Activated T-cell treated with anti-CD3 and anti-CD28 coated beads for 4 hours (primary cell): Measurements from ENCODE around the gene GDI2.
"Not testable (repeated sequence)": the region's sequence is repeated elsewhere in the genome, so short reads cannot be mapped to it uniquely, and the experiment has no call there.

Experiments used
- DNase-seq: peaks from one replicate; pipeline ENCODE4 v3.0.0-alpha.2; 2020

The GDI2 gene

GRCh38 chr10:5813341-5814109, at the start of gene GDI2:
Gene GDI2 (minus strand): TSS chr10:5813434. CDS start chr10:5813258, 176 bp downstream.
- DNase-seq = peak; percentile 96

GRCh38 chr10:5862360-5862961, 49.2 kb upstream of the GDI2 start:
- DNase-seq = no peak

- no peak for DNase-seq
Measured at GRCh38 chr10:5860066-5860465, 46.8 kb upstream of the GDI2 start.

GRCh38 chr10:5858811-5859210, 45.6 kb upstream of the GDI2 start:
- DNase-seq = no peak

GRCh38 chr10:5856701-5857004, 43.4 kb upstream of the GDI2 start:
- no peak for DNase-seq

GRCh38 chr10:5855979-5856700, 42.9 kb upstream of the GDI2 start:
- DNase-seq = no peak

GRCh38 chr10:5854131-5854475, 40.9 kb upstream of the GDI2 start:
- no peak for DNase-seq

- not testable (repeated sequence) for DNase-seq
Measured at GRCh38 chr10:5846667-5847066, 33.4 kb upstream of the GDI2 start.

GRCh38 chr10:5844345-5845055, 31.3 kb upstream of the GDI2 start:
- DNase-seq = no peak

GRCh38 chr10:5843686-5844344, 30.6 kb upstream of the GDI2 start:
- no peak for DNase-seq

- no peak for DNase-seq
Measured at GRCh38 chr10:5841965-5842364, 28.7 kb upstream of the GDI2 start.

- no peak for DNase-seq
Measured at GRCh38 chr10:5840314-5841307, 27.4 kb upstream of the GDI2 start.

GRCh38 chr10:5836181-5836580, 22.9 kb upstream of the GDI2 start:
- not testable (repeated sequence) for DNase-seq

- no peak for DNase-seq
Measured at GRCh38 chr10:5835446-5836095, 22.3 kb upstream of the GDI2 start.

GRCh38 chr10:5833814-5834213, 20.6 kb upstream of the GDI2 start:
- no peak for DNase-seq

GRCh38 chr10:5832946-5833345, 19.7 kb upstream of the GDI2 start:
- no peak for DNase-seq

GRCh38 chr10:5831446-5831782, 18.2 kb upstream of the GDI2 start:
- DNase-seq = no peak

GRCh38 chr10:5830629-5831445, 17.6 kb upstream of the GDI2 start:
- DNase-seq = no peak

- DNase-seq = no peak
Measured at GRCh38 chr10:5829267-5829666, 16.0 kb upstream of the GDI2 start.

- DNase-seq = no peak
Measured at GRCh38 chr10:5828725-5829124, 15.5 kb upstream of the GDI2 start.
